Endothelial cell of umbilical vein (primary cell): ENCODE measurements around the gene PANX1.

ENCODE experiments used
- POLR2A ChIP-seq: IDR thresholded peaks from 2 replicates; pipeline ENCODE4 v1.6.1; 2012; ENCODE audit warnings: low read depth, mild to moderate bottlenecking, control low read depth, low read length
- TF ChIP-seq, protein P1 (sequence below): IDR thresholded peaks from 2 replicates; pipeline ENCODE4 v1.6.1; 2011; ENCODE audit not compliant: insufficient read depth, insufficient read length
- TF ChIP-seq, protein P2 (sequence below), 2 donors: IDR thresholded peaks; 1 replicate in 1 of 2; 2 replicates in 1 of 2; pipeline ENCODE4 v1.5.1; 2011; ENCODE audit warnings: low read length in 2 of 2, mild to moderate bottlenecking in 2 of 2, moderate library complexity in 2 of 2, control low read depth in 1 of 2, inconsistent platforms in 1 of 2, low read depth in 1 of 2; ENCODE audit not compliant: insufficient read depth in 1 of 2; ENCODE audit errors: extremely low read depth in 1 of 2

DNA sequence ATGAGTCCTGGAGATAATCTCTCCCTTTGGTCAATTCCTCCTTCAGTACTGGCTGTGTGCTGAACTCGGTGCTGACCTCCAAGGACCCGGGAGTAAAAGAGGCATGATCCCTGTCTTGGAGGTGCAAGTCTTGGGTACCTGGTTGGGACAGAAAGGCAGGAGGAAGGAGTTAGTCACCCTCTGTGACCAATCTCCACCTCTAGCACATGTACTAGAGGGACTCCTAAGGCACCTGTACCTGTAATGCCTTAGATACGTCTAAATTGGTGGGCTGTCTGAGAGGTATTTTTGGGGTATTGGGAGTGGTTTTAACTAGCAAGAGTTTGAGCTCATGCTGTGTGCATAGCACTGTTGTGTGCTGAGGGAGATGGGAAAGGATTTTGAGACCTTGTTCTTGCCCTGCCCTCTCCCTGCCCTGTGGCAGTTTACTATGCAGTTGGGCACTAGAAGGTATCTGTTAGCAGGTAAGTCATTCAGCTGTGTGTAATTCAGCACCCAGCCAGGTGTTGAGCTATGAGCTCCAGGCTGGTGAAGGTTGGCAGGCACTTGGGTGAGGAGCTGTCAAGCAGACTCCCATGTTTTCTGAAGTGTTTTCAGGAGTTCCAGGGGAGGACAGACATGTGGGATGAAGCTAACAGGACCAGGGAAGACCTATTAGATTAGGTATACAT, 2.5 kb downstream of the PANX1 start:
- TF ChIP-seq POLR2A: no peak
- TF ChIP-seq, protein P1, sequence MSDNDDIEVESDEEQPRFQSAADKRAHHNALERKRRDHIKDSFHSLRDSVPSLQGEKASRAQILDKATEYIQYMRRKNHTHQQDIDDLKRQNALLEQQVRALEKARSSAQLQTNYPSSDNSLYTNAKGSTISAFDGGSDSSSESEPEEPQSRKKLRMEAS: no peak
- TF ChIP-seq, protein P2, sequence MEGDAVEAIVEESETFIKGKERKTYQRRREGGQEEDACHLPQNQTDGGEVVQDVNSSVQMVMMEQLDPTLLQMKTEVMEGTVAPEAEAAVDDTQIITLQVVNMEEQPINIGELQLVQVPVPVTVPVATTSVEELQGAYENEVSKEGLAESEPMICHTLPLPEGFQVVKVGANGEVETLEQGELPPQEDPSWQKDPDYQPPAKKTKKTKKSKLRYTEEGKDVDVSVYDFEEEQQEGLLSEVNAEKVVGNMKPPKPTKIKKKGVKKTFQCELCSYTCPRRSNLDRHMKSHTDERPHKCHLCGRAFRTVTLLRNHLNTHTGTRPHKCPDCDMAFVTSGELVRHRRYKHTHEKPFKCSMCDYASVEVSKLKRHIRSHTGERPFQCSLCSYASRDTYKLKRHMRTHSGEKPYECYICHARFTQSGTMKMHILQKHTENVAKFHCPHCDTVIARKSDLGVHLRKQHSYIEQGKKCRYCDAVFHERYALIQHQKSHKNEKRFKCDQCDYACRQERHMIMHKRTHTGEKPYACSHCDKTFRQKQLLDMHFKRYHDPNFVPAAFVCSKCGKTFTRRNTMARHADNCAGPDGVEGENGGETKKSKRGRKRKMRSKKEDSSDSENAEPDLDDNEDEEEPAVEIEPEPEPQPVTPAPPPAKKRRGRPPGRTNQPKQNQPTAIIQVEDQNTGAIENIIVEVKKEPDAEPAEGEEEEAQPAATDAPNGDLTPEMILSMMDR (IDR thresholded peaks at IDR 0.05; ENCODE audit: extremely low read depth in 1 of 2, insufficient read depth in 1 of 2, low read depth in 1 of 2, low read length in 2 of 2): no peak
